GM10266 (cell line): ENCODE results near the gene PDPK1.
"Not testable (repeated sequence)": the region's sequence is repeated elsewhere in the genome, so short reads cannot be mapped to it uniquely, and the experiment has no call there.

ENCODE experiments used
- DNase-seq: peaks from one replicate; pipeline ENCODE4 v3.0.0; 2012; ENCODE audit errors: extremely low spot score
- CTCF ChIP-seq: IDR thresholded peaks from 2 replicates; pipeline ENCODE4 v1.5.1; 2012; ENCODE audit warnings: mild to moderate bottlenecking, low read depth; ENCODE audit not compliant: control insufficient read depth, insufficient read depth; ENCODE audit errors: missing control alignments

The PDPK1 gene

GRCh38 chr16:2560131-2560797, 22.4 kb downstream of the PDPK1 start:
- not testable (repeated sequence) for DNase-seq

GRCh38 chr16:2560798-2561133, 22.9 kb downstream of the PDPK1 start:
- TF ChIP-seq CTCF = peak; percentile 46
- not testable (repeated sequence) for DNase-seq

- not testable (repeated sequence) for DNase-seq
Measured at GRCh38 chr16:2567506-2567905, 29.7 kb downstream of the PDPK1 start.

GRCh38 chr16:2568573-2568972, 30.8 kb downstream of the PDPK1 start:
- not testable (repeated sequence) for DNase-seq

- not testable (repeated sequence) for DNase-seq
Measured at GRCh38 chr16:2572704-2573103, 34.9 kb downstream of the PDPK1 start.

GRCh38 chr16:2575839-2576238, 38.0 kb downstream of the PDPK1 start:
- not testable (repeated sequence) for DNase-seq

- DNase-seq = not testable (repeated sequence)
Measured at GRCh38 chr16:2577044-2577443, 39.2 kb downstream of the PDPK1 start.

GRCh38 chr16:2578905-2579304, 41.1 kb downstream of the PDPK1 start:
- not testable (repeated sequence) for DNase-seq

GRCh38 chr16:2580143-2580542, 42.3 kb downstream of the PDPK1 start:
- not testable (repeated sequence) for DNase-seq

- DNase-seq = not testable (repeated sequence)
Measured at GRCh38 chr16:2580818-2581217, 43.0 kb downstream of the PDPK1 start.

GRCh38 chr16:2584729-2585650, 47.2 kb downstream of the PDPK1 start:
- DNase-seq = no peak
- TF ChIP-seq CTCF = no peak

GRCh38 chr16:2585651-2586081, 47.8 kb downstream of the PDPK1 start:
- no peak for DNase-seq
- no peak for TF ChIP-seq CTCF
